ENCODE results near the gene TAF11L9.
"Not testable (repeated sequence)": the region's sequence is repeated elsewhere in the genome, so short reads cannot be mapped to it uniquely, and the experiment has no call there.

Gene TAF11L9

GRCh38 chr5:17594255-17594654, at the start of gene TAF11L9:
TAF11L9 (minus strand) TSS chr5:17594394.
- not testable (repeated sequence) for DNase-seq (ENCODE audit: low spot score)

- no peak for DNase-seq (ENCODE audit: low spot score)
Observed at GRCh38 chr5:17634160-17634559, 40.0 kb upstream of the TAF11L9 start, which contains the start of gene TAF11L14. TAF11L14 (plus strand) TSS chr5:17634460.

DNA sequence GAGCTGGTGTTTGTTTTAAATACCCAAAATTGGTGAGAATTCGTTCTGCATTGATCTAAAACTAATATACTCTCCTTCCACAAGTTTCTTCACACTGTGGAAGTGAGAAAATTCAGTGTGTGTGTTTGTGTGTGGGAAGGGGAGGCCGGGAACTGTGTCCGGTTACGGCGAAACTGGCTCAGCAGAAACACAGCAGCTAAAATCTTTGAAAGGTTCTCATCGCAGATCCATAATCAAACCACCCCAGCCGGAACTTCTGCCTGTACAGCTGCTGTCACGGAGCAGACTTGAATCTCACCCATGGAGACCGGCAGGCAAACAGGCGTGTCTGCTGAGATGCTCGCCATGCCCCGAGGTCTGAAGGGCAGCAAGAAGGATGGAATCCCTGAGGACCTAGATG, 37.6 kb upstream of the TAF11L9 start, which contains the start of gene TAF11L13:
TAF11L13 (plus strand) TSS at position 301 of the 400 bp plus-strand sequence.
- not testable (repeated sequence) for DNase-seq (ENCODE audit: low spot score)

DNA sequence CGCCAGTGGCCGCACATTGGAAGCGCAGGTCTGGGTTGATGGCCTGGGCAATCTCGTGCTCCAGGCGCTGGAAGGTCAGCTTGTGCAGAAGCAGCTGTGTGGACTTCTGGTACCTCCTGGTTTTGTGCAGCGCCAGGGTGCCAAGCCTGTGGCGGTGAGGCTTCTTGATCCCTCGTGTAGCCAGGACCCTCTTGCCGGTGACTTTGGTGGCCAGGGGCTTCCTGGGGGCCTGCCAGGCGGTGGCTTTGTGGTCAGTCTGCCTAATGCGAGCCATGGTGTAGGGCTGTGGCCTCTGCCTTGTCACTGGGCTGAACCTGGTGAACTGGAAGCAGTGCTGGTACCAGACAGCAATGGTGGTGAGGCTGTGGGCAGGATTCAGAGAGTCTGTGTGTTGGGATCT, 31.5 kb upstream of the TAF11L9 start:
- no peak for DNase-seq (ENCODE audit: low spot score)

GRCh38 chr5:17620627-17621026, 26.4 kb upstream of the TAF11L9 start:
- no peak for DNase-seq (ENCODE audit: low spot score)

DNA sequence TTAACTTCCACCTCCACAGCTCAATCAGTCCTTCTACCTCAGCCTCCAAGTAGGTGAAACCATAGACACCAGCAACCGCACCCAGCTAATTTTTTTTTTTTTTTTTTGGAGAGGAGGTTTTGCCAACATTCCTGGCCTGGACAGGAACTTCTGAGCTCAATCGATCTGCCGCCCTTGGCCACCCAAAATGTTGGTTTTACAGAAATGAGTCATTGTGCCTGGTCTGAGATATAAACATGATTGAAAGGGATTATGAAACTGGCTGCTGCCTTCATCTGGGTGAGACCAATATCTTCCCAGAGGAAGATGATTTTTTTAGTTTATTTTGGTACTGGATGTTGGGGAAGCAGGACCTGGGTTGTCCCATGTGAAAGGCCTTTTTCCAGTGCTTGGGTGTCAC, 25.2 kb upstream of the TAF11L9 start:
- peak; percentile 31 for DNase-seq (ENCODE audit: low spot score)

DNA sequence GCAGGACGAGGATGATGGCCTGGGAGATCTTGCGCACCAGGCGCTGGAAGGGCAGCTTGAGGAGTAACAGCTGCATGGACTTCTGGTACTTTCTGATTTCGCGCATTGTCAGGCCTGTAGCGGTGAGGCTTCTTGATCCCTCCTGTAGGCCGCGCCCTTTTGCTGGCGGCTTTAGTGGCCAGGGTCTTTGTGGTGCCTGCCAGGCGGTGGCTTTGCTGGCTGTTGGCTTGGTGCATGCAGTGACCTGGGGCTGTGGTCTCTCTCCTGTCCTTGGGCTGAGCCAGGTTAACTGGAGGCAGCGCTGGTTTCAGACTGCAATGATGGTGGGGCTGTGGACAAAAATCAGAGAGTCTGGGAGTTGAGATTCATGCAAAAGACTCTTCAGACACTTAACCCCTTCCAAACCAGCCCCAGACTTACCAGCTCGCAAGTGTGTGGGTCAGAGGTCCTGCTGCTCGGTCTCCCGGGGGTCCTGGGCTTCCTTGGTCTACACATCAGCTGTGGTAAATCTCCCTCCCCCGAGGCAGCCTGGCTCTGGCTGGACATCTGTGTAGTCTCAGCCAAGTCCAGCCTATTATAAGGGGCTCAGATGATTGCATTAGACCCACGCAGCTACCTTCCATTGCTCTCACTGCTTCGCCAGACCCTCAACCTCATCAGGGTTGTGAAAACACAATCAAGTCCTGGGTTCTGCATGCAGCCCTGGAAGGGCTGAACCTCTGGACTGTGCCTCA, 20.8 kb upstream of the TAF11L9 start:
- DNase-seq (ENCODE audit: low spot score) = no peak

DNA sequence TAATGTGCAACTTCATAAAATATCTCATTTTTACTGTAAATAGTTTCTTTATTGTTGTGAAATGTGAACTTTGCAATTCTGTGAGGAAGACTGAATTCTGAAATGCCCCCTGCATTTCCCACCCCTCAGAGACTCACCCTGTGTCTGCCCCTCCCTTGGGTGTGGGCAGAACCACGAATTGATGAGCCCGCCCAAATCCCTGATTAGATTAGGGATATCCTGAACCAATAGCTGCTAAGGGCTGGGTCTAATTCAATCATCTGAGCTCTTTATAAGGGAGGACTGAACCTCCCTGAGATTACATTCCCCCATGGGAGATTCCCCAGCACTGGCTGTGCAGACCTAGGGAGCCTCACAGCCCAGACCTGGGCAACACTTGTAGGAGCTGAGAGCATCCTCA, 15.9 kb upstream of the TAF11L9 start, which contains the start of gene TAF11L12:
TAF11L12 (plus strand) TSS at position 301 of the 400 bp plus-strand sequence.
- not testable (repeated sequence) for DNase-seq (ENCODE audit: low spot score)

DNA sequence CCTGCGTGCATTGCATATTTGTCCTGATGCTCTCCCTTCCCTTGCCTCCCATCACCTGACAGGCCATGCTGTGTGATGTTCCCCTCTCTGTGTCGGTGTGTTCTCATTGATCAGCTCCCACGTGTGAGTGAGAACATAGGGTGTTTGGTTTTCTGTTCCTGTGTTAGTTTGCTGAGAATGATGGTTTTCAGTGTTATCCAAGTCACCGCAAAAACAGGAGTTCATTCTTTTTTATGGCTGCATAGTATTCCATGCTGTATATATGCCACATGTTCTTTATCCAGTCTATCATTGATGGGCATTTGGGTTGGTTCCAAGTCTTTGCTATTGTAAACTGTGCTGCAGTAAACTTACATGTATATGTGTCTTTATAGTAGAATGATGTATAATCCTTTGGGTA, 13.3 kb upstream of the TAF11L9 start:
- not testable (repeated sequence) for DNase-seq (ENCODE audit: low spot score)

GRCh38 chr5:17604951-17605350, 10.8 kb upstream of the TAF11L9 start:
- DNase-seq (ENCODE audit: low spot score) = no peak

- DNase-seq (ENCODE audit: low spot score) = not testable (repeated sequence)
Observed at GRCh38 chr5:17603880-17604279, 9.7 kb upstream of the TAF11L9 start, which contains the start of gene TAF11L11. TAF11L11 (plus strand) TSS chr5:17604183.

DNA sequence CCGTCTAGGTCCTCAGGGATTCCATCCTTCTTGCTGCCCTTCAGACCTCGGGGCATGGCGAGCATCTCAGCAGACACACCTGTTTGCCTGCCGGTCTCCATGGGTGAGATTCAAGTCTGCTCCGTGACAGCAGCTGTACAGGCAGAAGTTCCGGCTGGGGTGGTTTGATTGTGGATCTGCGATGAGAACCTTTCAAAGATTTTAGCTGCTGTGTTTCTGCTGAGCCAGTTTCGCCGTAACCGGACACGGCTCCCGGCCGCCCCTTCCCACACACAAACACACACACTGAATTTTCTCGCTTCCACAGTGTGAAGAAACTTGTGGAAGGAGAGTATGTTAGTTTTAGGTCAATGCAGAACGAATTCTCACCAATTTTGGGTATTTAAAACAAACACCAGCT, 3.5 kb upstream of the TAF11L9 start, which contains the start of gene TAF11L10:
TAF11L10 (minus strand) TSS at position 101 of the 400 bp plus-strand sequence.
- not testable (repeated sequence) for DNase-seq (ENCODE audit: low spot score)

- DNase-seq (ENCODE audit: low spot score) = not testable (repeated sequence)
Observed at GRCh38 chr5:17590860-17591259, 3.3 kb downstream of the TAF11L9 start, which contains the start of gene TAF11L8. TAF11L8 (minus strand) TSS chr5:17590960.

DNA sequence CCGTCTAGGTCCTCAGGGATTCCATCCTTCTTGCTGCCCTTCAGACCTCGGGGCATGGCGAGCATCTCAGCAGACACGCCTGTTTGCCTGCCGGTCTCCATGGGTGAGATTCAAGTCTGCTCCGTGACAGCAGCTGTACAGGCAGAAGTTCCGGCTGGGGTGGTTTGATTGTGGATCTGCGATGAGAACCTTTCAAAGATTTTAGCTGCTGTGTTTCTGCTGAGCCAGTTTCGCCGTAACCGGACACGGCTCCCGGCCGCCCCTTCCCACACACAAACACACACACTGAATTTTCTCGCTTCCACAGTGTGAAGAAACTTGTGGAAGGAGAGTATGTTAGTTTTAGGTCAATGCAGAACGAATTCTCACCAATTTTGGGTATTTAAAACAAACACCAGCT, 8.5 kb downstream of the TAF11L9 start, which contains the start of gene TAF11L7:
TAF11L7 (minus strand) TSS at position 101 of the 400 bp plus-strand sequence.
- not testable (repeated sequence) for DNase-seq (ENCODE audit: low spot score)

Data from SW480 (cell line).